Fibroblast of the conjunctiva (primary cell): ENCODE measurements around the gene OR6J1.
"Not testable (repeated sequence)": the region's sequence is repeated elsewhere in the genome, so short reads cannot be mapped to it uniquely, and the experiment has no call there.

Source experiments
- DNase-seq: peaks from one replicate; pipeline ENCODE4 v3.0.0-alpha.2; 2010; ENCODE audit warnings: low read depth

The OR6J1 gene

DNA sequence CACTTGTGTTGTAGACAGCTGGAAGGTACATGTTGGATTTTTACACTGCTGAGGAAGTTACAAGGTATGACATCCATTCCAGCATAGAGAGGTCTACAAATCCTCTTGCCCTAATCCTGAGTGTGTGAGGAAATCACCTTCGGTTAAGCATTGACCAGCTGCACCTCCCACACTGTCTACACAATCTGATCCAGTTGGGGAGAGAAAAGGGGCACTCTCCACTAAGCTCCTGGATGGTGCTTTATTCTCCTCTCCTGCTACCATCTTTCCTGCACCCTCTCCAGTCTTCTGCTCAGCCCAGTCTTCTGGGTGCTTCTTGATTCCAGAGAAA lies at the start of gene OR6J1:
Gene OR6J1, minus strand, starts transcription at position 48 of the 331 bp plus-strand sequence. CDS start 9,541 bp downstream, outside the sequence.
- DNase-seq, result no peak

DNA sequence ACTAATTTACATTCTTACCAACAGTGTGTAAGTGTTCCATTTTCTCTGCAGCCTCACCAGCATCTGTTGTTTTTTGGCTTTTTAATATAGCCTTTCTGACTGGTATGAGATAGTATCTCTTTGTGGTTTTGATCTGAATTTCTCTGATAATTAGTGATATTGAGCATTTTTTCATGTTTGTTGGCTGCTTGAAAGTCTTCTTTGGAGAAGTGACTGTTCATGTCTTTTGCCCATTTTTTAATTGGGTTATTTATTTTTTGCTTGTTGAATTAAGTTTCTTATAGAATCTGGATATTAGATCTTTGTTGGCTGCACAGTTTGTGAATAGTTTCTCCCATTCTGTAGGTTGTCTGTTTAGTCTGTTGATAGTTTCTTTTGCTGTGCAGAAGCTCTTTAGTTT lies 48.0 kb upstream of the OR6J1 start:
- no peak for DNase-seq

DNA sequence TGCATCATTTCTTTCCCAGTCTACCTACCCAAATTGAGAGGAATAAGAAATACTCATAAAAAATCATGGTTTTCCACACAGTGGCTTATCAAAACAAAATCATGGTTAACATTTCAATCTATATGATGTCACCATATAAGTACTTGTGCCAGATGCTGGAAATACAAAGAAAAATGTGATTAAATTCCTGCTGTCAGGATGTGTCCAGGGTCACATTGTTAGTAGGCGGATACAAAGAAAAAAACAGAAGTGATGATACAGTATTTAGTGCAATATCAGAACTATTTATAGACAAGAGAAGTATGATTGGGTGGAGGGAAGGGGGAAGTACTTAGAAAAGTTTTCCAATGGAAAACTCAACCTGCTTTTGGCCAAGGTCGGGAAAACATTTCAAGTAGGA lies 47.0 kb upstream of the OR6J1 start:
- no peak for DNase-seq

DNA sequence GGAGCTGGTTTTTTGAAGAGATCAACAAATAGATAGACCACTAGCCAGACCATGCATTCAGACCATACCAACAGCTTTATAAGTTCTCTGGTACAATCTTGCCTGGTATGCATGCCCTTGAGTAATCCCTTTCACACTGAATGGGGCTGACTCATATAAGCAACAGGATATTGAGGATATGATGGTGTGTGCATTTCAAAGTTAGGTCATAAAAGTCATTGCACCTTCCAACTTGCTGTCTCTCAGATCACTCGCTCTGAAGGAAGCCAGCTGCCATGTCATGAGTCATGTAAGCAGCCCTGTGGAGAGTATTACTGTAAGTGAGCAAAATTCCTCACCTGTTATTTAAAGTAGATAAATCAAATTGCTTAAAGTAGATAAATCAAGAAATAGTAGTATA lies 45.0 kb upstream of the OR6J1 start:
- peak; percentile 43 for DNase-seq

DNA sequence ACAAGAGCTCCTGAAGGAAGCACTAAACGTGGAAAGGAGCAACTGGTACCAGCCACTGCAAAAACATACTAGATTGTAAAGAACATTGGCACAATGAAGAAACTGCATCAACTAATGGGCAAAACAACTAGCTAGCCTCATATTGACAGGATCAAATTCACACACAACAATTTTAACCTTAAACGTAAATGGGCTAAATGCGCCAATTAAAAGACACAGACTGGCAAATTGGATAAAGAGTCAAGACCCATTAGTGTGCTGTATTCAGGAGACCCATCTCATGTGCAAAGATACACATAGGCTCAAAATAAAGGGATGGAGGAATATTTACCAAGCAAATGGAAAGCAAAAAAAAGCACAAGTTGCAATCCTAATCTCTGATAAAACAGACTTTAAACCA lies 43.8 kb upstream of the OR6J1 start:
- DNase-seq, result not testable (repeated sequence)

DNA sequence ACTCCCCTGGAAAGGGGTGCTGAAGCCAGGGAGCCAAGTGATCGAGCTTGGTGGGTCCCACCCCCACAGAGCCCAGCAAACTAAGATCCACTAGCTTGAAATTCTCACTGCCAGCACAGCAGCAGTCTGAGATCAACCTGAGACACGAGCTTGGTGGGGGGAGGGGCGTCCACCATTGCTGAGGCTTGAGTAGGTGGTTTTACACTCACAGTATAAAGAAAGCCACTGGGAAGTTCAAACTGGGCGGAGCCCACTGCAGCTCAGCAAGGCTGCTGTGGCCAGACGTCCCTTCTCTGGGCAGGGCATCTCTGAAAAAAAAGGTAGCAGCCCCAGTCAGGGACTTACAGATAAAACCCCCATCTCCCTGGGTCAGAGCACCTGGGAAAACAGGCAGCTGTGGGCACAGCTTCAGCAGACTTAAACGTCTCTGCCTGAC lies 42.0 kb upstream of the OR6J1 start:
- DNase-seq, result not testable (repeated sequence)

DNA sequence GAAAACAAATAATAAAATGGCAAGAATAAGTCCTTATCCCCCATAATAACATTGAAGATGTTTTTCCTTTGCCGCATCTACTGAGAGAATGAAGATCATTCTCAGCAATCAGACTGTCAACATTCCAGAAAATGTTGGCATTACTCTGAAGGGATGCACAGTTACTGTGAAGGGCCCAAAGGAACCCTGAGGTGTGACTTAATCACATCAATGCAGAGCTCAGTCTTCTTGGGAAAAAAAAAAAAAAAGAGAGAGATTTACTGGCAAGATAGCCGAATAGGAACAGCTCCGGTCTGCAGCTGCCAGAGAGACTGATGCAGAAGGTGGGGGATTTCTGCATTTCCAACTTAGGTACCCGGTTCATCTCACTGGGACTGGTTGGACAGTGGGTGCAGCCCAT lies 41.3 kb upstream of the OR6J1 start:
- DNase-seq, result no peak

DNA sequence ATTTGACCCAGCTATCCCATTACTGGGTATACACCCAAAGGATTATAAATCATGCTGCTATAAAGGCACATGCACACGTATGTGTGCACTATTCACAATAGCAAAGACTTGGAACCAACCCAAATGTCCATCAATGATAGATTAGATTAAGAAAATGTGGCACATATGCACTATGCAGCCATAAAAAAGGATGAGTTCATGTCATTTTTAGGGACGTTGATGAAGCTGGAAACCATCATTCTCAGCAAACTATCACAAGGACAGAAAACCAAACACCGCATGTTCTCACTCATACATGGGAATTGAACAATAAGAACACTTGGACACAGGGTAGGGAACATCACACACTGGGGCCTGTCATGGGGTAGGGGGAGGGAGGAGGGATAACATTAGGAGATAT lies 39.3 kb upstream of the OR6J1 start:
- DNase-seq, result not testable (repeated sequence)

DNA sequence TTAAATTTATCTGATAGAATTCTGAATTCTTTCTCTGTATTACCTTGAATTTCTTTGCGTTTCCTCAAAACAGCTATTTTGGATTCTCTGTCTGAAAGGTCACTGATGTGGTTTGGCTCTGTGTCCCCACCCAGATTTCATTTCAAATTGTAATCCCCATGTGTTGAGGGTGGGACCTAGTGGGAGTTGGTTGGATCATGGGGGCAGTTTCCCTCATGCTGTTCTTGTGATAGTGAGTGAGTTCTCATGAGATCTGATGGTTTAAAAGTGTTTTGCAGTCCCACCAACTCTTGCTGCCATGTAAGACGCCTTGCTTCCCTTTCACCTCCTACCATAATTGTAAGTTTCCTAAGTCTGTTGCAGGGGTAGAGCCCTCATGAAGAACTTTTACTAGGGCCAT lies 34.1 kb upstream of the OR6J1 start:
- DNase-seq, result no peak

DNA sequence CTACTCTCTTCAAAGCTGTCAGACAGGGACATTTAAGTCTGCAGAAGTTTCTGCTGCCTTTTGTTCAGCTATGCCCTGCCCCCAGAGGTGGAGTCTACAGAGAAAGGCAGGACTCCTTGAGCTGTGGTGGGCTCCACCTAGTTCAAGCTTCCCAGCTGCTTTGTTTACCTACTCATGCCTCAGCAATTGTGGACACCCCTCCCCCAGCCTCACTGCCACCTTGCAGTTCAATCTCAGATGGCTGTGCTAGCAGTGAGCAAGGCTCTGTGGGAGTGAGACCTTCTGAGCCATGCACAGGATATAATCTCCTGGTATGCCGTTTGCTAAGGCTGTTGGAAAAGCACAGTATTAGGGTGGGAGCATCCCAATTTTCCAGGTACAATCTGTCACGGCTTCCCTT lies 33.4 kb upstream of the OR6J1 start:
- DNase-seq, result not testable (repeated sequence)

DNA sequence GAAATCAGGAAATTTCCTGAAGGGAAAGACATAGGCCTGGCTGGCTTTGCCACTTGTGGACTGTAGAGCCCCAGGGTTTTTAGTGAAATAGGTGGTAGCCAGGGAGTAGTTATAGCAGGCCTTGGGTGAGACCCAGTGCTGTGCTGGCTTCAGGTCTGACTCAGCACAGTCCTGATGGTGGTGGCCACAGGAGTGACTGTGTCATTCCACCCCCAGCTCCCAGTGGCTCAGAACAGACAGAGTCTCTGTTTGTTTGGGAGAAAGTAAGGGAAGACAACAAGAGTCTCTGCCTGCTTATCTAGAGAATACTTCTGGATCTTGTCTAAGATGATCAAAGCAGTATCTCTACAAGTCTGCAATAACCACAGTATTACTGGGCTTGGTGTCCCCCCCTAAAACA lies 27.5 kb upstream of the OR6J1 start:
- no peak for DNase-seq

DNA sequence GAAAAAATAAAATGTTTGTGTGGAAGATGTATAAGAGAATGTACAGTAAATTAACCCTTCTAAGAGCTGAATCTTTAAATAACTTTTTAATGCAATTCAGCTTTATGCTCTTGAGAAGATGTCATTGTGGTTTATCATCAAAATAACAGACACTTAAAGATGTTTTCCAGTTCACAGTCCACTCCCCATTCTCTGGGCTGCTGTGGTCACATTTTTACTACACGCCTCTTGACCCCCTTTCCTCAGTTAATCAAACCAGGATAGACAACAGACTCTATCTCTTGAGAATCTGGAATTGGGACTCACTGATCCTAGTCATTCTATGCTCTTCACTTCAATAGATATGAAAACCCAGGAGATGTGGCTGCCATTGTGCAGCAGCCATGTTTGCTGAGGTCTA lies 24.7 kb upstream of the OR6J1 start:
- no peak for DNase-seq

DNA sequence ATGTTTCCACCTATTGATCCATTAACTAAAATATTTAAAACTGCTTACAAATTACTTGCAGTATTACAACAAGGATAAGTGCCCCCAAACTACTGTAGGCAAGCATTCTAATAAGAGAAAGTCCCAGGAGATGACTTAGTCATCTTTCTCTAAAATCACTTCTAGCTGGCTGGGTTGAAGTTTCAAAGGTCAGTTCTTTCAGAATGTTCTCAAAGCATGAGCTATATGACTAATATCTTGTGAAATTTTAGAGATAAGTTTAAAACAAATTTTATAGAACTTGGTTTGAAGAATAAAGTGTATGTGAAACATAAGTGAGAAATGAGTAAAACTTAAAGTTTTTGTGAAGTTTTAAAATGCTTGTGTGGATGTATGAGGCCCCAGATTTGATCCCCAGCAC lies 24.3 kb upstream of the OR6J1 start:
- peak; percentile 58 for DNase-seq

DNA sequence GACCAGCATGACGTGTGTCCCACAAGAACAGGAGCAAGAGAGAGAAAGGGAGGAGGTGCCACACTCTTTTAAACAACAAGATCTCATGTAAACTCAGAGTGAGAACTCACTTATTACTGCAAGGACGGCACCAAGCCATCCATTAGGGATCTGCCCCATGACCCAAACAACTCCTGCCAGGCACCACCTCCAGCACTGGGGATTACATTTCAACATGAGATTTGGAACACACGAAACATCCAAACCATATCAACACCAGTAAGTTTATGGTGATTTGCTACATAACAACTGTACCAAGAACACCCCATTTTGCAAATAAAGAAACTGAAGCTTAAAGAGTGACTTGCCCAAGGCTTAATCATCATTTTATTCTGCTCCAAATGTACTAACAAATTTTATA lies 23.7 kb upstream of the OR6J1 start:
- no peak for DNase-seq

DNA sequence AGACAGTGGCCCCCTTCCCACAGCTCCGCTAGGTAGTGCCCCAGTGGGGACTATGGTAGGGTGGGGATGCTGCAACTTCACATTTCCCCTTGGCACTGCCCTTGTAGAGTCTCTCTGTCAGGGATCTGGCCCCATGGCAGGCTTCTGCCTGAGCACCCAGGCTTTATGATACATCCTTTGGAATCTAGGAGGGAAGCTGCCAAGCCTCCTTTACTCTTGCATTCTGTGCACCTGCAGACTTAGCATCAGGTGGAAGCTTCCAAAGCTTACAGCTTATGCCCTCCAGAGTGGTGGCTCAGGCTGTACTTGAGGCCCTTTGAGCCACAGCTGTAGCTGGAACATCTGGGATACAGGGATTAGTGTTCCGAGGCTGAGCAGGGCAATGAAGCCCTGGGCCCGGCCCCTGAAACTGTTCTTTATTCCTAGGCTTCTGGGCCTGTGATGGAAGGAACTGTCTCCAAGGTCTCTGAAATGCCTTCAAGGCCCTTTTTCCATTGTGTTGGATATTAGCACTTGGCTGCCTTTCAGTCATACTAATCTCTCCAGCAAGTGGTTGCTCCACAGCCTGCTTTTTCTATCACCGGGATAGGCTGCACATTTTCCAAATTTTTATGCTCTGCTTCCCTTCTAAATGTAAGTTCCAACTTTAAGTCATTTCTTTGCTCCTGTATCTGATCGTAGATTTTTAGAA lies 22.2 kb upstream of the OR6J1 start:
- no peak for DNase-seq

DNA sequence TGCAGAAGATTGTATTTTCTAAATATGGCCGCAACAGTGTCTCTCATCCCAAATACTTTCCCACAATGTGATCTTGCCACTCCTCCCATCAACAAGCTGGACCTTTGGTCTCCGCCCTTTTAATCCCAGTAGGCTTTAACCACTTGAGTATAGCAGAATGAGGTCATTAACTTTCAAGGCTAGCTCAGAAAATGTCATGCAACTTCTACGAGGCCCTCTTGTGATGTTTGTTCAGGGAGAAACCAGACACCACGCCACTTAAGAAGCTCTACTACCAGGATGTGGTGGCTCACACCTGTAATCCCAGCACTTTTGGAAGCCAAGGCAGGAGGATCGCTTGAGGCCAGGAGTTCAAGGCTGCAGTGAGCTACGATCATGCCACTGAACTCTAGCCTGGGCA lies 20.1 kb upstream of the OR6J1 start:
- DNase-seq, result no peak

DNA sequence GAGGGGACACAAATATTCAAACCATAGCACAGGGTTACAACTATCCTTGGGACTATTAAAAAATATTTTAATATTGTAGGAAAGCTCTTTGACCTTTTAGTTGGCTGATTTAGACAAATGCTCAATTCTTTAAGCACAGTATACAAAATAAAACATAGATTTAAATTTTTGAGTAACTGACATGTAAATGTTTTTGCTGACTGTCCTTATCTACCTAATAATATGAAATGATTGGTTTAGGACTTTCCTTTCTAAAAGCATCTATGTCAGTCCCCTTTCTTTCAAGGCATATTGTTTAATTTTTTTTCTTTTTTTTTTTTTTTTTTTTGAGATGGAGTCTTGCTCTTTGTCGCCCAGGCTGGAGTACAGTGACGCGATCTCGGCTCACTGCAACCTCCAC lies 16.5 kb upstream of the OR6J1 start:
- no peak for DNase-seq

DNA sequence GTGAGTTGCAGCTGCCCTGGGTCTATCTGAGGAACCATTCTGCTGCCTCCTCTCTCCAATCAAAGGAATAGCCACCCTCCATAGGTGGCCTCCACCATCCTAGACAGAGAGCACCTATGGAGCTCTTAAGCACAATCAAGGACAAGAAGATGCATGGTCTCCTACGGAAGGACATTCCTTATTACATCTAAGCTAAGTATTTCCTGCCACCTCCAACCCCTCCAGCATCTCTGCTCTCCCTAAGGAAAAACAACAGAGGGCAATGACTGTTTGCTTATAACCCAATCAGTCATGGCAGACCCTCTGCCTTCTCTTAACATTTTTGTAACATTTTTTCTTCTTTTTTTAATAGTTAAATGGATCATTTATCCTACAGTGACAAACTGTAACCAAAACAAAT lies 14.8 kb upstream of the OR6J1 start:
- no peak for DNase-seq

DNA sequence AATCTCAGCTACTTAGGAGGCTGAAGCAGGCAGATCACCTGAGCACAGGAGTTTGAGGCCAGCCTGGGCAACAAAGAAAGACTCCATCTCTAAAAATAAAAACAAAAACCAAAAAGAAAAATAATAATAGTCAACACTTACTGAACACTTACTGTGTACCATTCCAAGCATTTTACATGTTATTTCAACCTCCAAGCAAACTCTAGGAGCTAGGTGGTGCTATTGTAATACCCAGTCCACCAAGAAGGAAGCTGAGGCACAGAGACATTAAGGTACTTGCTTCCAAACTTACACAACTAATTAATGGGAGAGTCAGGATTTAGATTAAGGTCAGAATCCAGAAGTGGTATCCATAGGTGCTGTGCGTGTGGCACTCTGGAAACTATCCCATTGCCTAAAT lies 13.7 kb upstream of the OR6J1 start:
- DNase-seq, result no peak

DNA sequence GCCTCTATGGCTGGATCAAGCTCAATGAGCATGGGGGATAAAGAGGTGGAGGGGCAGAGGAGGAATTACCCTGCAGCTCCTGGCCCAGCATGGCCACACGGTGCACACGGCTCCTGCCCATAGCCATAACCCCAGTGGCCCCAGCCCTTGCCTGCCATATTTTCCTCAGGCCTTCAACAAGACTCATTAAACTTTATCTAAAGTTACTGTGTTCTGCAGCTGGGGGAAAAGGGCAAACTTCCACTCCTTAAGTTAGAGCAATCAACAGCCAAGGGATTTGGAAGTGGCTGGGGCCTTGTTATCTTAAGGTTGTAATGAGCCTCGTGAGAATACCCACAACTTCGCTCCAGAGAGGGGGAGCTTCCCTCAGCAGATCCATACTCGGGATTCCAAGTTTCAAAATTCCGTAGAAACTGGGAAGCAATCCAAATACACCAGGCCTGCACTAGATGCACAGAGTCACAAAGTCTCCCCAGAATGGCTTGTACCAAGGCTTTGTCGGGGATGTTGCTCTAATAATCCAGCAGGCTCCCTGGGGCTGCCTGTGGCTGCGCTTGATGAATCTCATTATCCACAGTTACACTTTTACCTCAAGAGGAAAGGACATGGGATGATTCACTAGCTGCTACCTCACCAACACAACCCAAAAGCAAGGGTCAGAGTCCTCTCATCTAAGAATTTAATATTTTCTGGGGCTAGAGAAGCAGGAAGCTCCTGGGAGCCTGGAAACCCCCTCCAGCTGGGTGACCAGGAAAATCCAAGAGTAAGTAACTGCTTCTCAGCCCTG lies 13.0 kb upstream of the OR6J1 start:
- DNase-seq, result no peak

DNA sequence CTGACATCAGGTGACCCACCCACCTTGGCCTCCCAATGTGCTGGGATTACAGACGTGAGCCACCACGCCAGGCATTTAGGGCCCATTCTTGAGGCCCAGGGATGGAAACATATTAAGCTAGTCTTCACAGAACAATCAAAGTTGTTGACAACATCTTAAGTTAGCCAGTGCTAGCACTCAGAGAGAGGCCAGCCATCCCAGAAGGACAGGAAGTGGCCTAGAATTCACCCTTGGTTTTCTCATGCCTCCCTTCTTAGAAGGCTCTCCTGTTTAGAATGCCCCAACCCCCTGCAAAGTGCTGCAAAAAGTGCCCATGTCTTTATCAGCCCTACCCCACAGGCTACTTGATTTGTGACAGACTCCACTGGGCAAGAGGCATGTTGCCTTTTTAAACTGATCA lies 12.1 kb upstream of the OR6J1 start:
- no peak for DNase-seq

DNA sequence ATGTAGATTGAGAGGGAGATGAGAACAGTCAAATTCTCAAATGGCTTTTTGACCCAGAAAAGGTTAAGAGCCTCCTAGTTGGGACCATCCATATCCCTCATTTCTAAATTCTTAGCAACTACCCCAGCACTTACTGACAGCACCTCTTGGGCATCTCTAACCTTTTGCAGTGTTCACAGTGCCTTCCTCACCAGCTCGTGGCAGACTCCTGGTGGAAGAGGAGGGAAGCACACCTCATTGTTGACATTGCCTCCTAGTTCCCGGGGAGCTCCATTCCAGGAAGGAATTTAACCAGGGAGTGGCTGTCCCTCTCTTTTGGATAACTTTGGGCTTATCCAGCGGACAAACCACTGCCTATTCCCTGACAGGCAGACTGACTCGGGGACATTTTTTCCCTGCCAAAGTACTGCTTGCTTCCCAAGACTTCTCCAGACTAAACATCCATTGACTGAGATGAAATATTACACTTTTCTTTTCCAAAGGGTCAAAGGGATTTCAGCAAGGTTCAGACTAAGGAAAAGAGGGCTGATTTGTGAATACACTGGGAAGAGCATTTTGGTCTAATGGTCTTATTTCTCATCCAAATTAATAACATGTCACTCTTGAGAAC lies 9.0 kb upstream of the OR6J1 start:
- DNase-seq, result peak; percentile 74

DNA sequence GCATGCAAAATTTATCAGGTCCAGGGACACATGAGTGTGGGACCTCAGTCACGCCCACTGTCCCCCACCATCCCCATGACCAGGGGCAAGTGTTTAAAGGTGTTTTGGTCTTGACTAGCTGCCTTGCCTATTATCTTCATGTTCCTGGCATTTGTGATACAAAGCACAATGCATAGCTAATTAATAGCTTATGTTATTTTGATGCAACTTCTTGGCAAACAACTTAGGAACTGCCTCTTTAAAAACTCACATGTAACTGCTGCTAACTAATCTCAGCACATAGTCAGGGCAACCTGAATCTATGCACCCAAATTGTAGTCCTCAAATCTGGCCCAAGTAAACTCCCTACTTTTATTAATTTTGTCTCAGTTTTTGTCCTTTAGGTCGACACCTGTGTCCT lies 7.4 kb upstream of the OR6J1 start:
- no peak for DNase-seq
